Activated CD4-positive, alpha-beta memory T cell treated with anti-CD3 and anti-CD28 coated beads for 36 hours (primary cell): Measurements from ENCODE around the gene FAM53B. TPM values are rescaled to one million over a fixed set of nuclear protein-coding genes. Genes with fewer than 3 reads are reported as not detected.

ENCODE experiments used
- CTCF ChIA-PET: fragments of 350-600 bp; sonication (Branson Sonifier 250); formaldehyde crosslinking; loops from one replicate; lab custom pipeline; 2021; ENCODE audit warnings: antibody characterized with exemption, inconsistent platforms; lab: Charles Lee
- POLR2A ChIA-PET: fragments of 350-600 bp; sonication (Branson Sonifier 250); formaldehyde crosslinking; loops from one replicate; lab custom pipeline; 2021; ENCODE audit warnings: antibody characterized with exemption; lab: Charles Lee
- DNase-seq: peaks from one replicate; pipeline ENCODE4 v3.0.0-alpha.2; 2020
- H3K27ac Mint-ChIP-seq: one replicate; pipeline ENCODE4 v1.8.0; 2021; ENCODE audit warnings: mixed read lengths
- H3K27me3 Mint-ChIP-seq: one replicate; pipeline ENCODE4 v1.8.0; 2021; ENCODE audit warnings: mixed read lengths
- H3K36me3 Mint-ChIP-seq: one replicate; pipeline ENCODE4 v1.8.0; 2021; ENCODE audit warnings: mixed read lengths
- H3K4me1 Mint-ChIP-seq: one replicate; pipeline ENCODE4 v1.8.0; 2021; ENCODE audit warnings: low read depth, mixed read lengths
- H3K4me3 Mint-ChIP-seq: one replicate; pipeline ENCODE4 v1.8.0; 2021; ENCODE audit warnings: mild to moderate bottlenecking, mixed read lengths
- H3K9me3 Mint-ChIP-seq: one replicate; pipeline ENCODE4 v1.8.0; 2021; ENCODE audit warnings: mixed read lengths
- intact Hi-C: fragments of 100-400 bp; cut with micrococcal nuclease; formaldehyde crosslinking; loops from one replicate; pipeline ENCODE4 v1.15.1; 2023
- total RNA-seq, 2 experiments: library from RNA; stranded (reverse); gene quantifications; one replicate each; pipeline ENCODE4 v1.2.3, GENCODE V29; 2021

FAM53B gene
- total RNA-seq, 2 experiments from 2014 or later = 25.3 to 25.5 TPM

DNA sequence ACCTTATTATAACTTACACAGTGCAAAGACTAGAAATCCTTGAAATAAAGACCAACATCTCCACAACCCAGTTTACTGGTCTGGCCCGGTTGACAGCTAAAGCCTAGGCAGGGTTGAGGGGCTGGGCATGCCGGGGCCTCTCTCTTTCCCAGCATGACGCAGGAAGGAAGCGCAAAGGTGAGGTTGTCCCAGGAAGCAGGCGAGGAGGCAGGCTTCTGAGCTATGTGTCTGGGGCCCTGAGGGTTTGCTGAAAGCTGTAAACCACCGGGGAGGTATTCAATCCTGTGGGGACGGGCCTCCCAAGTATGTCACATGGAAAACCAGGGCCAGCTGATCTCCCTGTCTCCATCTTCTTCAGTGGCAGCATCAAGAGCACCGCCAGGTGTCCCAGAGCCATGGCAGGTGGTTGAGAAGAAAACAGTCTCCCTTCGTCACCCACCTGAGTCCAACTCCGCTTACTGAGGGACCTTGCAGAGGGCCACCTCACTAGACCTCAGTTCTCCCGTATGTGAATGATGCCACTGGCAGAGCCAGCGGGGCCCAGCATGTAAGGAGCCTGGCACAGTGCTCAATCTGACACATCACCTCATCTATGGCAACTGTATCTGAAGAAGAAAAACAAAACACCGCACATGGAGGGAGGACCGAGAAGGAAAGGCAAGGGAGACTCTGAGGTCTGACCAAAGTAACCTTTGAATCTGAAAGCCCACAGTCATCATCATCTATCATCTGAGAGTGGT is 49.5 kb downstream of the FAM53B start:
- Mint-ChIP-seq H3K36me3 (peaks cover 38% of the 10 kb centered on the region), H3K4me1 (peaks cover 91% of the 10 kb centered on the region), H3K9me3 (no peaks in the 10 kb centered on the region), H3K27ac (peak overlapping the region; percentile 97), H3K27me3 (no peaks in the 10 kb centered on the region), H3K4me3 (peak overlapping the region; percentile 40)
- DNase-seq = no peak
- intact Hi-C loops = no loop called here
- ChIA-PET CTCF (interaction anchor here (1.0 to 1.7 kb wide), 2 partner anchors 23 to 24 kb away, joined by 3 to 11 read pairs; no protein-coding TSS in a partner anchor), POLR2A (interaction anchor here (1.0 to 3.5 kb wide), 9 partner anchors 10 to 47 kb away, joined by 3 to 31 read pairs (median 6); no protein-coding TSS in a partner anchor)

DNA sequence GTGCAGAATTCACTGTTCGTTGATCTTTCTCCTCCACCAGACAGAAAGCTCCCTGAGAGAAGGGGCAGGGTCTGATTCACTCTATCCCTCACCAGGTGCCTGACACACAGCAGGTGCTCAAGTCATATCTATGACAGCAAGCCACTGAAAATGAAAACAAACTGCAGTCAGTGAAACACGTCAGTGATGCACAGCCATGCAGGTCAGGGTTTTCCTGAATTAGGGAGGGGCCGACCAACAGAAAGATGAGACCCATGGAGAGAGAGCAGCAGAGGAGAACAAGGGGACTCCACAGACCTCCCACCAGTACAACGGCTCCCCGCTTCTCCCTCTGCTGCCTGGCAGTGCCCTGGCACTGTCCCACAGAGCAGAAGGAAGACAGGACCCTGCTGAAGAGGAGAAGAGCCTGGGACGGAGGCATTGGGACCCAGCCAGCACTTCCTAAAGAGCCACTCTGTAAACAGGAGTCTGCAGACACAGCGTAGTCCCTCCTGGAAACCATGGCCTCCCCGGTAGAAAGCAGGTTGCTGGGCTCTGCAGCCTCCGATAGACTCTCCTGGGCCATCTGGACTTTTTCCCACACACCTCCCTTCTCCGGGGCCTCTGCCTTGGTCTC is 50.3 kb downstream of the FAM53B start:
- intact Hi-C loops = no loop called here
- CTCF ChIA-PET = interaction anchor here (0.7 to 1.7 kb wide), 6 partner anchors 16 to 47 kb away, joined by 3 to 11 read pairs (median 4); no protein-coding TSS in a partner anchor
- Mint-ChIP-seq H3K4me1 (peaks cover 91% of the 10 kb centered on the region), H3K27me3 (no peaks in the 10 kb centered on the region), H3K4me3 (peak overlapping the region; percentile 40), H3K9me3 (no peaks in the 10 kb centered on the region), H3K36me3 (peaks cover 43% of the 10 kb centered on the region), H3K27ac (peak overlapping the region; percentile 97)
- peak; percentile 62 for DNase-seq
- POLR2A ChIA-PET = interaction anchor here (1.0 to 3.5 kb wide), 11 partner anchors 8 to 47 kb away, joined by 3 to 31 read pairs (median 4); no protein-coding TSS in a partner anchor

DNA sequence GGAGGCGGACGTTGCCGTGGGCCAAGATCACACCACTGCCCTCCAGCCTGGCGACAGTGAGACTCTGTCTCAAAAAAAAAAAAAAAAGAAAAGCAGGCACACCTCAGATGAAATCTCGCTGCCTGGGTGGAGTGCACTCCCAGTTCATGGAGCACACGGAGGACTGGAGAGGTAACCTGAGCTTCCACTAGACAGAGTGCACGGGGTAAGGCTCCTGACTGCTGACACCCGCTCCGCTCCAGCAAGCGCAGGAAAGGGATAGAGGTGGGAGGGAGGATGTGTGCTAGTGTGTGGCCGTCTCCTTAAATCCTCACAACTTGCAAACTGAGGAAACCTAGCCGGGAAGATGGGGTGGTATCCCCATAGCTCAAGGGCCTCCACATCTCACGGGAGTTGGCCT is 50.8 kb downstream of the FAM53B start:
- Mint-ChIP-seq H3K9me3 (no peaks in the 10 kb centered on the region), H3K4me1 (peaks cover 91% of the 10 kb centered on the region), H3K4me3 (peak overlapping the region; percentile 40), H3K27me3 (no peaks in the 10 kb centered on the region), H3K27ac (peak overlapping the region; percentile 97), H3K36me3 (peaks cover 41% of the 10 kb centered on the region)
- no peak for DNase-seq
- intact Hi-C loops = no loop called here
- ChIA-PET CTCF (interaction anchor here (0.7 to 1.7 kb wide), 5 partner anchors 15 to 48 kb away, joined by 3 to 11 read pairs (median 4); no protein-coding TSS in a partner anchor), POLR2A (interaction anchor here (1.0 to 3.5 kb wide), 11 partner anchors 8 to 48 kb away, joined by 3 to 31 read pairs (median 4); no protein-coding TSS in a partner anchor)

DNA sequence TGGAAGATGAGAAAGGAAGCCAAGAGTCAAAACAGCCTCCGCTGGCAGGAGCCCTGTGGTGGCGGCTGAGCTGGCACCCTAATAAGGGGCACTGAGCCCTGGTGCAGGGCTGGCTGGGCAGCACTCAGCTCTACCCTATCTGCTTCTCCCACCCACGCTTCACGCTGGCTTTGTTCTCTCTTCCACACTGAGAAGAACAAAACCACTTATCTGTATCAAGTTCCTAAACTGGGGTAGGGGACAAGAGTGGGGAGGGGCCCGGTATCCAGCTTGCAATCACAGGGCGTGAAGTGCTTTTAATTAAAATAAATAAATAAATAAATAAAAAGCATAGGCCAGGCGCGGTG is 52.1 kb downstream of the FAM53B start:
- peaks cover 40% of the 10 kb centered on the region for H3K36me3 Mint-ChIP-seq

DNA sequence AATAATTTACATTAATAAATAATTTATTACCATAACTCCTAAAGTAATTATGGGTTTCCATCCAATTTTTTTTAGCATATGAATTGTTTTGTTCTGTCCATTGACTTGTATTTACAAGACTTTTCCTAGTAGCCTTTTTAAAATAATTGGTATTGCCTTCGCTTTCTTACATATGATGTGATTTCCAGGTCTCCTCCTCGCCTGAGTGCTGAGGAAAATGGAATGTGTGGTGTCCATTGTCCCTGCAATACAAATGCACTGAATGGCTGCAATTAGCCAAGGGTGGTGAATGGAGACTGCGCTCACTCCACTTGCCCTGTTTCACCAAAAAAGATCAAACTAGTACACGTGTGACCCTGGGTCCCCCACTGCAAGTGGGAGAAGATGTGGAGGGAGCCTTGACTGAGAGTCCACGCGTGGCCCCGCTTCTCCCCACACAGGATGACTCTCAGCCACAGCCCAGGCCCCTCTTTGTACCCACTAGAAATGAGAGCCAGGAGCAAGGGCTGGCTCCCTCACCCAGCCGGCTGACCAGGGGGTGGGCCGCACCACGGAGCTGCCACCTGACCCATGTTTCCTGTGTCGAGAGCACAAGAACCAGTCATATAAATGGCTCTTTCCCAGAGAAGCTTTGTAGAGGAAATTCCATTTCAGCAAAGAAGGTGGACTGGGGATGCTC is 52.6 kb downstream of the FAM53B start:
- Mint-ChIP-seq H3K4me3 (no peak overlapping the region), H3K27ac (peak overlapping the region; percentile 55), H3K27me3 (no peaks in the 10 kb centered on the region), H3K4me1 (peaks cover 90% of the 10 kb centered on the region), H3K36me3 (peaks cover 41% of the 10 kb centered on the region), H3K9me3 (no peaks in the 10 kb centered on the region)
- CTCF ChIA-PET = interaction anchor here (1.4 to 7.1 kb wide), 2 partner anchors 28 to 49 kb away, joined by 5 to 86 read pairs; no protein-coding TSS in a partner anchor
- intact Hi-C loops = no loop called here
- POLR2A ChIA-PET = interaction anchor here (3.5 to 5.8 kb wide), 4 partner anchors 10 to 42 kb away, joined by 23 to 155 read pairs (median 40); no protein-coding TSS in a partner anchor
- no peak for DNase-seq

More for the DNA sequence above, 52.1 kb downstream of the FAM53B start:
- ChIA-PET POLR2A (interaction anchor here (3.5 kb wide), 1 partner anchor 26 kb away, joined by 31 read pairs; no protein-coding TSS in a partner anchor), CTCF (interaction anchor here (1.4 to 7.1 kb wide), 2 partner anchors 27 to 49 kb away, joined by 5 to 86 read pairs; no protein-coding TSS in a partner anchor)
- intact Hi-C loops = no loop called here
- Mint-ChIP-seq H3K9me3 (no peaks in the 10 kb centered on the region), H3K4me3 (no peak overlapping the region), H3K27me3 (no peaks in the 10 kb centered on the region), H3K27ac (peak overlapping the region; percentile 55), H3K4me1 (peaks cover 90% of the 10 kb centered on the region)
- no peak for DNase-seq

DNA sequence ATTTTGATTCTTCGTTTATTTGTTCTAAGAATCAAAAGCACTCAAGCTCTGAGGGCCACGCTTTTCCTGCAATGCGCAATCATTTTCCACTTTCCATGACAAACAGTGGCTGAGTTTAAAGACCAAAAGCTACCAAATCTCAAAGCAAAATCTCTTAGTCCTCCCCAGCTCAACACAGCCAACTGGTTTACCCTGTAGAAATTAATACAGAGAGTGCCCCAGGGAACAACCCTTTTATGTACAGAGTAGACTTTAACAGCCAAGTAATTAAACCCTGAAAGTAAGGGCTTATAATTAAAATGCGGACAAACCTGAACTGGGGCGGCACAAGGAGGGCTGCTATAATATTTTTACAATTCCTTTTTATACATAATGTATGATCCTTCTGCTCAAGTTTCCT is 53.2 kb downstream of the FAM53B start:
- peak overlapping the region; percentile 21 for H3K27ac Mint-ChIP-seq
- intact Hi-C loops = no loop called here
- CTCF ChIA-PET = interaction anchor here (4.1 to 7.1 kb wide), 2 partner anchors 26 to 50 kb away, joined by 84 to 86 read pairs; no protein-coding TSS in a partner anchor
- peaks cover 90% of the 10 kb centered on the region for H3K4me1 Mint-ChIP-seq
- H3K27me3 Mint-ChIP-seq = no peaks in the 10 kb centered on the region
- no peak overlapping the region for H3K4me3 Mint-ChIP-seq
- POLR2A ChIA-PET = interaction anchor here (3.4 to 5.8 kb wide), 4 partner anchors 10 to 43 kb away, joined by 23 to 155 read pairs (median 46); no protein-coding TSS in a partner anchor
- DNase-seq = no peak
- H3K9me3 Mint-ChIP-seq = no peaks in the 10 kb centered on the region
- H3K36me3 Mint-ChIP-seq = peaks cover 44% of the 10 kb centered on the region

DNA sequence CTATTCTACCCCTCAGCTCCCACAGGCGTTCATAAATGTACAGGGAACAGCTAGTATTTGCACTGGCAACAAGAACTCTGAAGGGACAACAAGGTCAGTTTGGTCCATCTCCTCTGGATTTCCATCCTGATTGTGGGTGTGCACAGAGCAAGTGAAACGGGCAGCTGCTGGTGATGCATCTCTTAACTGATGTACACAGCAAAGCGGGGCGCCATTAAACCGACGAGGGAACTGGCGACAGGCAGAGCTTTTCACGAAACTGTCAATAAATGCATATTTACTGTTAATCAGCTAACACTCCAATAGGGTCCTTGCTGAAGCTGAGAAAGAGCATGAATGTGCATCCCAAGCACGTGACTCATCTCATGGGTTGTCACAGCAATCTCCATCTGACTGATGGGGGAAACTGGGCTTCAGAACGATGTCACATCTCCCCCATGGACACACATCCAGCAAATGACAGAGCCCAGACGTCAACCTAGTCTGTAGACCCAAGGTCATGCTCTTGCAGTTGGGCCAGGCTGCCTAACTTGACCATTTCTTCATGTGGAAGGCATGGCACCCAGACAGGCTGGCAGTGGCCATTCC is 54.2 kb downstream of the FAM53B start:
- peaks cover 37% of the 10 kb centered on the region for H3K36me3 Mint-ChIP-seq
- intact Hi-C loops = loop anchor here (1.0 to 2.0 kb wide), 8 partner anchors 12 to 75 kb away; no protein-coding TSS in a partner anchor
- DNase-seq = peak; percentile 76
- ChIA-PET POLR2A (interaction anchor here (1.2 to 5.8 kb wide), 14 partner anchors 7 to 128 kb away, joined by 4 to 155 read pairs (median 21); partner anchors contain the start of gene ABRAXAS2), CTCF (interaction anchor here (0.6 to 7.1 kb wide), 13 partner anchors 8 to 63 kb away, joined by 3 to 86 read pairs (median 12); no protein-coding TSS in a partner anchor)
- H3K4me3 Mint-ChIP-seq = no peak overlapping the region
- no peaks in the 10 kb centered on the region for H3K9me3 Mint-ChIP-seq
- peaks cover 90% of the 10 kb centered on the region for H3K4me1 Mint-ChIP-seq
- peak overlapping the region; percentile 92 for H3K27ac Mint-ChIP-seq
- no peaks in the 10 kb centered on the region for H3K27me3 Mint-ChIP-seq

DNA sequence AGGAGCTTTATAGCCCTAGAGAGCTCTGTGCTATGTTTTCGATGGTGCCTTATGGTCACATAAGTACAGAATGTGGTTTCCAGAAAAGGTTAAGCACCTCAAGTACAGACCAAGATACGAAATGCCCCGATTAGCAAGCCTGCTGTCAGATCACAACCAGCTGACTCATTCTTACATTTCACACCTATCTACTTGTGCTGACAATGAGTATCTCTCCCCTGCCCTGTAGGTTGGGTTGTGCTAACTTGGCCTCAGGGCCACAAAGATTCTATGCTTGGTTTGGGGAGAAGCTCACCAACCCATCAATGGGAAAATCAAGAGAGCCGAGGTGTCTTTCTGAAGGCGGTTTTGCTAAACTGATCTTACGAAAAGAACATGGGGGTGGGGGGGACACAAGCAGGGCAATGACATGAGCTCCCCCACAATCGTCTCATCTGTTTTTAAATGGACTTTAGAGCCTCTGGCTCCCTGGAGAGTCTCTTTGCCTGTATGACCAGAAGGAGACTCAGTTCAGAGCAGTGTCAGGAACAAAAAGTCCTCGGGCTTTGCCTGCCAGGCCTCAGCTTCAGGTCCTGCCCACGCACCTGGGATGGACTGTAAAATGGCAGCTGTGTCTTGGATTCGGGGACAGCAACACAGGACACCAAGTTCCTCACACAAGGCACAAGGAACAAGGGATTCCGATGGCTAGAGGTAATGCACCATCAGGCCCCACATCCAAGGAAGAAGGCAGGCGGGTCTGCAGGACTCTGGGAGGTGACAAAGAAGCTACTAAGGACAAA is 55.1 kb downstream of the FAM53B start:
- CTCF ChIA-PET = interaction anchor here (0.6 to 7.1 kb wide), 27 partner anchors 9 to 76 kb away, joined by 3 to 86 read pairs (median 8); no protein-coding TSS in a partner anchor

DNA sequence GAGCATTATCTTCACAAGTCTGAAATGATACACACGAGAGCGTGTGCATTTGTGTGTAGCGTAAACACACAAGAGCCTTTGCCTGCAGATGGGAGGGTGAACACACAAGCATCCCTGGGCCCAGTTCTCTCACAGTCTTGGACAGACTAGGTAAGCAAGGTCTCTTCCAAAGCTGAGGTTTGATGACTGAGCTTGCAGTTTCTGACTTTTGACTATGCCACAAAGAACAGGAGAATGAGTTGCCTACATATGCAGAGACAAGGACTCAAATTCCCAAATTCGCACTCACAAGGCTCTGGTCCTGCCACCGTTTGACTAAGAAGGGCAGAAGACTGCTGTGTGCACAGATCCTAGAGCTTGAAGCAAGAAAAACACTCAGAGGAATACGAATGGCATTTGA is 55.8 kb downstream of the FAM53B start:
- peak; percentile 44 for DNase-seq

More for the DNA sequence above, 55.1 kb downstream of the FAM53B start:
- peak; percentile 87 for DNase-seq
- peaks cover 87% of the 10 kb centered on the region for H3K4me1 Mint-ChIP-seq
- POLR2A ChIA-PET = interaction anchor here (0.6 to 5.8 kb wide), 27 partner anchors 8 to 127 kb away, joined by 3 to 155 read pairs (median 7); partner anchors contain the start of gene ABRAXAS2
- H3K4me3 Mint-ChIP-seq = peak overlapping the region; percentile 44
- no peaks in the 10 kb centered on the region for H3K9me3 Mint-ChIP-seq
- H3K27me3 Mint-ChIP-seq = no peaks in the 10 kb centered on the region
- H3K36me3 Mint-ChIP-seq = peaks cover 34% of the 10 kb centered on the region
- peak overlapping the region; percentile 92 for H3K27ac Mint-ChIP-seq
- intact Hi-C loops = loop anchor here (1.0 to 2.0 kb wide), 8 partner anchors 7 to 74 kb away; no protein-coding TSS in a partner anchor

More for the DNA sequence above, 55.8 kb downstream of the FAM53B start:
- no peaks in the 10 kb centered on the region for H3K27me3 Mint-ChIP-seq
- peaks cover 30% of the 10 kb centered on the region for H3K36me3 Mint-ChIP-seq
- H3K4me3 Mint-ChIP-seq = peak overlapping the region; percentile 34
- H3K27ac Mint-ChIP-seq = peak overlapping the region; percentile 92
- POLR2A ChIA-PET = interaction anchor here (0.6 to 5.8 kb wide), 25 partner anchors 9 to 126 kb away, joined by 3 to 155 read pairs (median 8); no protein-coding TSS in a partner anchor
- H3K9me3 Mint-ChIP-seq = no peaks in the 10 kb centered on the region
- intact Hi-C loops = loop anchor here (1.0 to 2.0 kb wide), 4 partner anchors 8 to 74 kb away; no protein-coding TSS in a partner anchor
- CTCF ChIA-PET = interaction anchor here (0.6 to 7.1 kb wide), 25 partner anchors 10 to 75 kb away, joined by 3 to 86 read pairs (median 6); no protein-coding TSS in a partner anchor
- H3K4me1 Mint-ChIP-seq = peaks cover 87% of the 10 kb centered on the region
